HG02588 (cell line): ENCODE data around the gene CMC4.

ENCODE experiments used
- ATAC-seq: cut with Tn5 transposase; IDR thresholded peaks from one replicate; pipeline ENCODE4 v1.9.1; 2021; ENCODE audit warnings: mild to moderate bottlenecking, moderate library complexity; ENCODE audit not compliant: unreplicated experiment

CMC4 gene

GRCh38 chrX:155054255-155054654, 16.7 kb downstream of the CMC4 start:
- no peak for ATAC-seq

GRCh38 chrX:155053656-155054055, 17.3 kb downstream of the CMC4 start:
- no peak for ATAC-seq

GRCh38 chrX:155052738-155053498, 18.0 kb downstream of the CMC4 start:
- no peak for ATAC-seq

DNA sequence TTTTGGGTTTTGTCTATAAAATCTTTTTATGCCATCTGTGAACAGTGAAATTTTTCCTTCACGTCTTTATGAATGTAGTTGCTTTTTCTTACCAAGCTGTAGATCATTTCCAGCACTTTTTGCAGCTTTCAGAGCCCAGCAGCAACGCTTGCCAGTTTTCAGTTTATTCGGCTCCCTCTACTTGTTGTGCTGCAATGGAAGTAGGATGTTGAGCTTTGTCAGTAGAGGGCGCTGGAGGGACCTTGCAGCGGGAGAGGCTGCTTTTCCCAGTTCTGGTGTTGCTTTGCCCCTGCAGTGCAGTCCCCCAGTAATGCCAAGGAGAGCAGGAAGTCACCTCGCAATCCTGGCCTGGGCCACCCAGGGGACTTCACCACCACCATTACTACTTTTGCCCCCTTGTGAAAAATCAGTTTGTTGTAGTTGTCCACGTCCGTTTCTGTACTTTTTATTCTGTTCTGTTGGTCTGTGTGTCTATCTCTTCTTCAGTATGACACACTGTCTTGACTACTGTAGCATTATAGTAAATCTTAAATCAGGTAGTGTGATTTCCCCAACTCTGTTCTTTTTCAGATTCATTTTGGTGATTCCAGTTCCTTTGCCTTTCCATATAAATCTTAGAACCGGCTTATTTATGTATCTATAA, 21.8 kb downstream of the CMC4 start:
- no peak for ATAC-seq

- ATAC-seq = no peak
Measured at GRCh38 chrX:155046811-155047528, 24.0 kb downstream of the CMC4 start.

DNA sequence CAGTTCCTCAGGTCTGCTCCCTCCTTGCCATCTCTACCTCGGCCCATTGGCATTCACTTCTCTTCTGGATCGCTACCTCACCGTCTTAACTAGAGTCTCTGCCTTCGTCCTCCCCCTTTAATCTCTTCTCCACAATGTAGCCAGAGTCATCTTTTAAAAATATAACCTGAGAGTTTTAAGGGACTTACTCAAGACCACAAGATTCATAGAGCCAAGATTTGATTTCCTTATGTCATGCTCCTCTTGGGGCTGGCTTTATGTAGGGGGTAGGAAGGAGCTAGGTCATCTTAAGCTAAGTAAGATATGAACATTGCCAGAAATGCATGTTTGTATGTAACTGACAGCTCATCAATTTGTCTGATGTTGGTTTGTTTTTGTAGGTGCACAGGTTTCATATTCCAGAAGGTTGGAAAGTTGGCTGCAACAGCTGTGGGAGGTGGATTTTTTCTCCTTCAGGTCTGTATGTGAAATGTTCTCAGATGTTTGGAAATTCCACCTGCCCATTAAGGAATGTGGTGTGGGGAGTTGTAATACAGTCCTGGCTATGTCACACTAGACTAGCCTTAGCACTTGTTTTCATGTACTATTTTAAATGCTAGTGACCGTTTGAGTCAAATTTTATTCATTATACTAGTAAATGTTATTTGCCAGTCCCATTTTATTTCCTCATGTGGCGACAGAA, 24.7 kb downstream of the CMC4 start:
- ATAC-seq = no peak

DNA sequence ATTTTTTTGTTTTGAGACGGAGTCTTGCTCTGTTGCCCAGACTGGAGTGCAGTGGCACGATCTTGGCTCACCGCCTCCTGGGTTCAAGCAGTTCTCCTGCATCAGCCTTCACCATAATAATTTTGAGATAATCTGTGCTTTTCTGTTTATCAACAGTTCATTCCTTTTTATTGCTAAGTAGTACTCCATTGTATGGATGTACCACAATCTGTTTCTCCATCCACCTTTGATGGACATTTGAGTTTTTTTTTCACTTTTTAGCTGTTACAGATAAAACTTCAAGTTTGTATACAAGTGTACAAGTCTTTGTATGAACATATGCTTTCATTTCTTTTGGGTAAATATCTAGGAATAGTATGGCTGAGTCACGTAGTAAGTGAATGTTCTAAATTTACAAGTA, 35.2 kb downstream of the CMC4 start:
- ATAC-seq = no peak

DNA sequence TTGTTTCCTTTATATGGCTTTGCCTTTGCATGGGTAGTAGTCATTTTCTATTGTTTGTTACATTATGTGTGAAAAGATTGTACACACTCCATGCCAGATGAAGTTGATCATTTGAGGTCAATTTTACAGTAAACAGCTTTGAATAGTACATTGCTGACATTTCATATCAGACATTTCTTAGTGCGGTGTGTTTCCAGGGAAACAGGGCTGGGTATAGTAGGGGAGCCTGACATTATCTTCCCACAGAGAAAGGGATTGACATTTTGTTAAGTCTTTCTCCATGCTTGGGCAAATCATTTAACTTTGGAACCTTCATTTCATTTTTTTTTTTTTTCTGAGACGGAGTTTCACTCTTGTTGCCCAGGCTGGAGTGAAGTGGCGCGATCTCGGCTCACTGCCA, 39.3 kb downstream of the CMC4 start:
- ATAC-seq = no peak

GRCh38 chrX:155028877-155029291, 42.1 kb downstream of the CMC4 start:
- ATAC-seq = no peak

DNA sequence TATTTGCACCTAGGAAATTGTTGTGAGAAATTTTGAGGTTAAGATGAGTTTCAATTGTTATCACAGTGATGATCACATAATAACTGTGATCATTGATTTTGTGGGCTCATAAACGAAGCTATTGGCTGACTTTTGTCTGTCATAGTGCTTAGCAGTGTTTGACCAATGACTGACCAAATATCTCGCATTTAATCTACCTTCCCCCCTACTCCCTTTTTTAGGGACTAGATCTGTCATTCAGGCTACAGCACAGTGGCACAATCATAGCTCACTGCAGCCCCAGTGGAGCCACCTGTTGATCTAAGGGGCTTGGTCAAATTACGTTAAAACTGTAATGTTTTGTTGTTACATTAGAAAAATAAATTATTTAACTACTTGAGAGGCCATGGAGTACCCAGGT, 42.8 kb downstream of the CMC4 start:
- ATAC-seq = no peak

DNA sequence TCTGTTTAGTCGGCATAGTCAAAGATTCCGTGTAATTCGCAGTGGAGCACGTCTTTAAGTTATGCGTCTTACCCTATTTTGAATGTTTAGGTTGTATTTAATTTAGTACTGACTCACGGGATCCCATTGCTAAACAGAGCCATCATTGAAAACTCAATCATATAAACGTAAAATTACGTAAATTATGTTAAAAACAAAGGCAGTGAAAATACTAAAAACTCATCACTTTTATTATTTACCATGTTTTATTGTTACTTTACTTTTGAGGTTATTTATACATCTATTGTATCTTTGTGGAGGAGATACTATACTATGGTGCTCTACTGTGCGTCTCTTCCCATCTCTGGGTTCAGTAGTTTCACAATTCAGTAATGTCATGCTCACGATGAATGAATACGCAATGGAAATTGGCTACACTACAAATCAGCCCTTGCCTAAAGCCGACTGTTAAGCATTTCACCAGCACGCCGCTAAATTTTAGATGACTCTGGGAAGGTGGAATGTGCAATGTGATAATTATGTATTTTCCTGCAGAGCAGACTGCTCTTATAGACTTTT, 43.3 kb downstream of the CMC4 start:
- ATAC-seq = no peak

GRCh38 chrX:155026727-155027508, 44.0 kb downstream of the CMC4 start, which contains the start of gene FUNDC2:
FUNDC2 (plus strand) TSS chrX:155026844; CDS start chrX:155026939, 95 bp downstream.
- peak; percentile 90 for ATAC-seq

GRCh38 chrX:155026420-155026726, 44.6 kb downstream of the CMC4 start:
- no peak for ATAC-seq

DNA sequence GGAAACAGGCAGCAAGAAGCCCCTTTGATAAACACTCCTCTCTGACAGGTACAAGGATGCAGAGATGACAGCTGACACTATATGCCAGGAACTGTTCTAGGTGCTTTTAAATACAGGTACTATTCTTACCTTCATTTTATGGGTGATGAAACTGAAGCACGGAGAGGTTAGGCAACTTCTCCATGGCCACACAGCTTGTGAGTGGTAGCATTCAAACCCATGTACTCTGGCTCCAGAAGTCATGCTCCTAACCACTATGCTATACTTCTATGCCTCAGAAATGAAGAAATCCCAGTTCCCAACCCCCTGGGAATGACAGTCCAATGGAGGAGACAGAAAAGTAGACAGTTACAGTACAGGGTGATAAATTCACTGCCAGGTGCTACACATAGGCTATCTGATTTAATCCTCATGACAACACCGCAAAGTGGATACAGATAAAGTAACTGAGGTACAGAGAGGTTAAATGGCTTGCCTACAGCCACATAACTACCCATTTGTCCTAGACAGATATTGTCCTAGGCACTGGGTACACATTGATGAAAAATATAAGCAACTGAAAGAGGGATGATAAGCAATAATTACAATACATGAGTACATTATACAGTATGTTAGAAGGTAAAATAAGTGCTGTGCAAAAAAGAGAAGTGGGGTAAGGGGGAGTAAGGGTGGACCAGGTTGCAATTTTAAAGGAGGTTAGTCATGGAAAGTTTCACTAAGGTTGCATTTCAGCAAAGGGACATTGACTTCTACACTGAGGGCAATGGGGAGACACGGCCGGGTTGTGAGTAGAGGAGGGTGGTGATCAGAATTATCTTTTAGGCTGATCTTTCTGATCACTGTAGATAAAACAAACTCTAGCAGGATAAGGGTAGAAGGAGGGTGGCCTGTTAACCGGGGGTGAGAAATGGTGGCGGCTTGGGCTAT, 46.8 kb downstream of the CMC4 start:
- ATAC-seq = no peak

- no peak for ATAC-seq
Measured at GRCh38 chrX:155022585-155022984, 48.4 kb downstream of the CMC4 start, which contains the start of gene F8. F8 (minus strand) TSS chrX:155022723; CDS start chrX:155022552, 171 bp downstream.

DNA sequence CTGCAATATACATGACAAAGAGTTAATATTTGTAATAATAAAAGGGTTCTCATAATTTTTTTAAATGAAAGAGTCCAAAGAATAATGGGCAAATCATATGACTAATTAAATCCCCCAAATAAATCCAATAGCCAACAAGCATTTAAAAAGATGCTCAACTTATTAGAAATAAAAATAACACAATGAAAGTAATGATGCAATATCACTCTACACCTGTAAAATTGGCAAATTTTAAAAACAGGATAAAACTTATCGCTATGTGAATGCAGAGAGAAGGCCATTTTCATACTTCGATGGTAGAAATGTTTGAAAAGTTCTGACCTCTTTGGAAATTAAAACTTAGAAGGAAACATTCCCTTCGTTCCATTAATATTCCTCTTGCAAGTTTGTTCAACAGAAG, 50.3 kb downstream of the CMC4 start:
- no peak for ATAC-seq
